HG03469 (cell line): ENCODE measurements around the gene MAPK13.

ENCODE experiments used
- ATAC-seq: cut with Tn5 transposase; IDR thresholded peaks from one replicate; pipeline ENCODE4 v1.9.1; 2021; ENCODE audit warnings: mild to moderate bottlenecking, moderate library complexity, moderate number of reproducible peaks; ENCODE audit not compliant: unreplicated experiment

Gene MAPK13

DNA sequence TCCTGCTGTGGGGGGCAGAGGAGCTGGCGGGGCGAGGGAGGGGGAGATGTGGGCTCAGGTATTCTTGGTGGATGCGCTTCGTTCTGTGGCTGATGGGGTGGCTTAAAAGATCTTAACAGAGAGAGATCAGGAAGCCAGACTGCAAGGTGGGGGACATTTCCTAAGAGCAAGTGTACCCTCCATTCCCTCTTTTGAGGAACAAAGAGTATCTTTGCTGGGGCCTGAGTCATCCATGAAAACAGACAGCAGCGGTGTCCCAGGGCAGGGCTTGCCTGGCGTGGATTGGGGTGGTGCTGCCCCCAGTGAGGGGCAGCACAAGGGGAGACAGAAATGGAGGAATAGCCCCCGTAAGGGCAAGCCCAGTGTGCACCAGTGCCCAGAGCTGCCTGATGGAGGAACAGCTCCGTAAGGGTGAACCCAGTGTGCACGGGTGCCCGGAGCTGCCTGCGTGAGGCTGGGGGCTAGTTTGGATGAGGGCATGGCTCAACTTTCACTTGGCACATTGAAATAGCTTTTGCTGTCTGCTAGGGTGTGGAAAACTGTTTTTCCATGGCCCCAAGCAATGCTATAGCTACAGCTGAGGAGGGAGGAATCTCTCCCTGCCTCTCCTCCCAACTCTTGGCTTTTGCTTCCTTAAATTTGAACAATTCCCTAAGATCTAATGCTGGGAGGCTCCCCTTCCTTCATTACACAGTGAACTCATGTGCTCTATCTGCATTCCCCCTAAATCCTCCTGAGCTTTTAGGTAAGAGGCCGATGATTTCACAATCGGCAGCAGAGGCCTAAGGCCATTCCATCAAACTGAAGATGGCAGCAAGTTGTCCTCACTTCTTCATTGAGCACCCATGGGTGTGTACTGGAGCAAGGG lies 12.9 kb downstream of the MAPK13 start:
- ATAC-seq = no peak

- ATAC-seq = no peak
These were observed 15.2 kb downstream of the MAPK13 start for GRCh38 chr6:36145495-36145894.

GRCh38 chr6:36147294-36147693 lies 17.0 kb downstream of the MAPK13 start:
- no peak for ATAC-seq

GRCh38 chr6:36149476-36149875 lies 19.2 kb downstream of the MAPK13 start:
- no peak for ATAC-seq

GRCh38 chr6:36150283-36150682 lies 20.0 kb downstream of the MAPK13 start:
- no peak for ATAC-seq

DNA sequence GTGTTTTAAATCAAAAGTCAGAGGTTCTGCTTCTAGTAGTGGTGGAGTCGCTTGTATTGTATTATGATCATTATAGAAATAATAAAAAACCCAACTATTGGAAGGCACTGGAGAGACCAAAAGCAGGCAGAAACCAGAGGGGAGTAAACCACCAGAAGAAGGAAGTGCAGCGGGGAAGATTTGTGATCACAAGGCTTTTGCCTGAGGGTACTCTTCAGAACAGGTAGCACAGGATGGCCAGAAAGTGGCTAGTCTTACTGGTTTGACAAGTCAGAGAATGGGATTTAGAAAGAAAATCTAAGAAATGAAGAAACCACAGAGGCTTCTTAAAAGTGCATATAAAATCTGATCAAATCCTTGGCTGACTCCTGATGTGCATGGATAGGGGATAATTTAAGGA lies 24.0 kb downstream of the MAPK13 start:
- ATAC-seq = no peak

- ATAC-seq = no peak
These were observed 25.3 kb downstream of the MAPK13 start for GRCh38 chr6:36155662-36156061.

DNA sequence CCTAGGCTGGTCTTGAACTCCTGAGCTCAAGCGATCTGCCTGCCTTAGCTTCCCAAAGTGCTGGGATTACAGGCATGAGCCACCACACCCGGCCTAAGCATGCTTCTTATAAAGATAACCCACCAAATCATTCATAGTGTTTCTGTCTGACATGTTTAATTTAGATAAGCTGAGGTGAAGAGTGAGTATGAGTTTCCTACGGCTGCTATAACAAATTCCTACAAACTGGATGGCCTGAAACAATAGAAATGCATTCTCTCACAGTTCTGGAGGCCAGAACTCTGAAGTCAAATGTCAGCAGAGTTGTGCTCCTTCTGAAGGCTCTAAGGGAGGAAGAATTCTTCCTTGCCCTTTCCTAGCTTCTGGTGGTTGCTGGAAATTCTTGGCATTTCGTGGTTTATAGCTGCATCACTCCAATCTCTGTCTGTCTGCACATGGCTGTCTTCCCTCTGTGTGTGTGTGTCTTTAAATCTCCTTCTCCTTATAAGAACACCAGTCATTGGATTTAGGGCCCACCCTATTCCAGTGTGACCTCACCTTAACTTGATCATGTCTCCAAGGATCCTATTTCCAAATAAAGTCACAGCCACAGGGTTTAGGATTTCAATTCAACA lies 29.9 kb downstream of the MAPK13 start:
- no peak for ATAC-seq

- ATAC-seq = no peak
These were observed 39.0 kb downstream of the MAPK13 start for GRCh38 chr6:36169023-36170007.

DNA sequence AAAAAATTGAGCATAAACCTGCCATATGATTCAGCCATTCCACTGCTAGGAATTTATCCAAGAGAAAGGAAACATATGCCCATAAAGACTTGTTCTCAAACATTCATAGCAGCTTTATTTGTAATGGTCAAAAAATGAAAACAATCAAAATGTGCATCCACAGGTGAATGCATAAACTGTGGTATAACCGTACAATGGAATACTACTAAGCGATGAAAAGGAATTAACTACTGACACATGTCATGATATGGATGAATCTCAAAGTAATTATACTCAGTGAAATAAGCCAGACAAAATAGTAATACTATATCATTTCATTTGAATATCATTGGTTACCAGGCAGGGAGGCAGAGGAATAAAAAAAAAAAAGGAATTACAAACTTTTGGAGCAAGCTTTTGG lies 40.4 kb downstream of the MAPK13 start:
- ATAC-seq = no peak

DNA sequence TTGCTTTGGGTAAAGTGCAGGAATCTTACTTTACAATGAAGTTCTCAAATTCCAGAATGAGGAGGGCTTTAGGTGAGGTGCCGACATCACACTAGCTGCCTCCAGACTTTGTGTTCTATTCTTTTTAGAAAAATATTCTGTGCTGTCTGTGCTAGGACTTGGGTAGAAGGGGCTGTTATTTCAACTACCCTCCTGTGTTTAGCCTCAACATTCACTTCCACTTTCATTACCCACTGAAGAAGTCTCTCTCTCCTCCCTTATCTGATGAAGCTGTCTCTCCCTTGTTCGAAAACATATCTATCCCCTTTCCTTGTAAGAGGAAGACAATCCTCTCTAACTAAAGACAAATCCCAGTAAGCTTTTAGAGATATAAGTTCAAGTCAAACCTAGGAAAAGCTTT lies 41.3 kb downstream of the MAPK13 start:
- ATAC-seq = no peak

DNA sequence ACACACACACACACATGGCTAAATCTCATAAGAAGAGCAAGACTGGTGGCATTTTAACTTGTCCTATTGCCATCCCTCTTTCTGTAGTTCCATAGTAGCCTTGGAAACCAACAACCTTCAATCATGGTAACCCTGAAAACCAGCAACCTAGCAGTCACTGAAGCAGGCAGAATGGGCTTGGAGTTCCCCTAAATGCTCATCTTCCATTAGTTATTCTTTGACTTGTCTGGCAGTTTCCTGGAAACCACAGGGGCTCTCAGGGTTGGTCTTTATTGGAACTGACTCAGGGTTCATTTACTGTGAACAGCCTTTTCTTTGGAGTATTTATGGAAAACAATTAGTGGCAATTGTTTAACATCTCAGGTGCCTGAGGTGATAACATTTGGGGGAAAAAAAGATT lies 46.9 kb downstream of the MAPK13 start:
- ATAC-seq = no peak

GRCh38 chr6:36178544-36178943 lies 48.2 kb downstream of the MAPK13 start:
- ATAC-seq = no peak

GRCh38 chr6:36180126-36180525 lies 49.8 kb downstream of the MAPK13 start:
- no peak for ATAC-seq

- ATAC-seq = no peak
These were observed 54.0 kb downstream of the MAPK13 start for GRCh38 chr6:36184311-36184710.

DNA sequence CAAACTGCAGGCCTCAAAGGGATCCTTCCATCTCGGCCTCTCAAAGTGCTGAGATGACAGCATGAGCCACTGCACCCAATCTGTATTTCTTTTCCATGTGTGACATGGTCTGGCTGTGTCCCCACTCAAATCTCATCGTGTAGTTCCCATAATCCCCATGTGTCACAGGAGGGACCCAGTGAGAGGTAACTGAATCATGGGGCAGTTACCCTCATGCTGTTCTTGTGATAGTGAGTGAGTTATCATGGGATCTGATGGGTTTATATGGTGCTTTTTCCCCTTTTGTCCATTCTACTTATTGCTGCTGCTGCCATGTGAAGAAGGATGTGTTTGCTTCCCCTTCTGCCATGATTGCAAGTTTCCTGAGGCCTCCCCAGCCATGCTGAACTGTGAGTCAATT lies 55.9 kb downstream of the MAPK13 start:
- ATAC-seq = no peak

DNA sequence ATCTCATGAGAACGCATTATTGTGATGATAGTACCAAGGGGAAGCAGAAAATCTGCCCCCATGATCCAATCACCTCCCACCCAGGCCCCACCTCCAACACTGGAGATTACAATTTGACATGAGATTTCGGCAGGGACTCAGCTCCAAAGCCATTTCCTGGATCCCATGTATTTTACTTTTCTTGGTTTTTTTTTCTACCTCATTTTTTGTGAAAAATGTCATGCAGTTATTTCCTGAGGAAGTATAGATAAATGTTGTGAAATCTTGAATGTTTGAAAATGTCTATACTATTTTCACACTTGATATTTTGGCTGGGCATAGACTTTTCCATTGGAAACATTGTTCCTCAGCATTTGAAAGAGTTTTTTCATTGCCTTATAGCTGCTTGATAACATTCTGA lies 57.1 kb downstream of the MAPK13 start:
- ATAC-seq = no peak
